Prostate gland (tissue), 2 donors: ENCODE results near the gene WHRN.

Experiments
- POLR2A ChIP-seq: fragments of 450-650 bp; IDR thresholded peaks from one replicate; pipeline ENCODE4 v1.6.1; 2016; ENCODE audit warnings: antibody characterized with exemption, mild to moderate bottlenecking
- TF ChIP-seq, protein P1 (sequence below), 4 experiments: fragments of 200-600 bp in 2 of 4; fragments of 450-650 bp in 2 of 4; sonication (generic) in 2 of 4; IDR thresholded peaks; 1 replicate in 3 of 4; 2 replicates in 1 of 4; pipeline ENCODE4 v1.5.1; 2016 to 2019; ENCODE audit warnings: antibody characterized with exemption in 4 of 4, mild to moderate bottlenecking in 2 of 4, moderate library complexity in 2 of 4

DNA sequence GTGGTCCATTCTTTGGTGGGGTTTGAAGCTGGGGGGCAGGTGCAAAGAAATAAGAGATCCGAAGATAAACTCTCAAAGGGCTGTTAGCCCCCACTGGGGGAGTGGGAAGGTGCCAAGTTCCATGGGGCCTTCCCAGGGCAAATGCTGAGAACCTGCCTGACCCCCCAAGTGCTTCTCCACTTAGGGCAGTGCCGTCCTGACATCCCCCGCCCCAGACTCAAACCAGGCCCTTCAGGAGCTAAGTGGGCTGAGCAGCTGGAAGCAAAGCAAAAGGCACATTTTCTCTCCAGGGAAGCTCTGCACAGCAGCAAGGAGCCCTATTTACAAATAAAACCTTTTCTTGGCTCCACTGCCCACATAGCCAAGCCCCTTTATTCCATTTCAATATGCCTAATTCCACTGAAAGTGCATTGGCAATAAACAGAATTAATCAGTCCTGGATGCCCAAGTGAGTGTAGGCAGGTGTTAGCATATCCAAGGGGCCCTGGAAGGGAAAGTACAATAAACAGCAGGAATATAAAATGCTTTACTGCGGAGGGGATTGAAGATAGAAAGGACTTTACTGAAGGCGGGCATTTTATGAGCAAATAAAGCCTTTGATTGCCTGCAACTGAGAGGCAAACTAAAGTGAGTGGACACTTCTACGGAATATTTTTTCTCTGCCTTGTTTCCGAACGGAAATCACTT, 44.6 kb downstream of the WHRN start:
- no peak for TF ChIP-seq POLR2A
- TF ChIP-seq, protein P1, sequence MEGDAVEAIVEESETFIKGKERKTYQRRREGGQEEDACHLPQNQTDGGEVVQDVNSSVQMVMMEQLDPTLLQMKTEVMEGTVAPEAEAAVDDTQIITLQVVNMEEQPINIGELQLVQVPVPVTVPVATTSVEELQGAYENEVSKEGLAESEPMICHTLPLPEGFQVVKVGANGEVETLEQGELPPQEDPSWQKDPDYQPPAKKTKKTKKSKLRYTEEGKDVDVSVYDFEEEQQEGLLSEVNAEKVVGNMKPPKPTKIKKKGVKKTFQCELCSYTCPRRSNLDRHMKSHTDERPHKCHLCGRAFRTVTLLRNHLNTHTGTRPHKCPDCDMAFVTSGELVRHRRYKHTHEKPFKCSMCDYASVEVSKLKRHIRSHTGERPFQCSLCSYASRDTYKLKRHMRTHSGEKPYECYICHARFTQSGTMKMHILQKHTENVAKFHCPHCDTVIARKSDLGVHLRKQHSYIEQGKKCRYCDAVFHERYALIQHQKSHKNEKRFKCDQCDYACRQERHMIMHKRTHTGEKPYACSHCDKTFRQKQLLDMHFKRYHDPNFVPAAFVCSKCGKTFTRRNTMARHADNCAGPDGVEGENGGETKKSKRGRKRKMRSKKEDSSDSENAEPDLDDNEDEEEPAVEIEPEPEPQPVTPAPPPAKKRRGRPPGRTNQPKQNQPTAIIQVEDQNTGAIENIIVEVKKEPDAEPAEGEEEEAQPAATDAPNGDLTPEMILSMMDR (IDR thresholded peaks at IDR 0.05), result no peak
